ENCODE data around the gene FOXC2. TPM values are rescaled to one million over a fixed set of nuclear protein-coding genes. Genes with fewer than 3 reads are reported as not detected.
A peak's percentile ranks its signal among the peaks of the same experiment; 100 is the strongest.

FOXC2 gene
- total and polyA plus RNA-seq, 2 of the 13 experiments (the other 11 are each of a cell fraction or from before 2014, with no cell fraction given), result not detected

- Histone ChIP-seq H3K36me3 (replicated peaks in 1 of 2; ENCODE audit: control insufficient read depth in 1 of 2, insufficient read depth in 2 of 2, low read length in 2 of 2) (peaks cover 18 to 59% of the 10 kb centered on the region in 2 experiments), H3K9me3 (ENCODE audit: low read length) (no peaks in the 10 kb centered on the region), H3K4me1 (ENCODE audit: insufficient read depth, low read length) (no peaks in the 10 kb centered on the region), H3K27me3 (ENCODE audit: control insufficient read depth in 1 of 2, insufficient read depth in 2 of 2, low read length in 2 of 2) (no peaks in the 10 kb centered on the region), H3K27ac (ENCODE audit: extremely low read length, insufficient read depth, low read length) (no peak overlapping the region), H3K4me2 (ENCODE audit: low read depth, low read length) (no peak overlapping the region), H3K4me3 (replicated peaks in 1 of 3; ENCODE audit: insufficient read depth in 1 of 3, low read depth in 2 of 3, low read length in 3 of 3) (no peak overlapping the region), H4K20me1 (ENCODE audit: insufficient read depth, low read length) (no peaks in the 10 kb centered on the region), H3K9ac (ENCODE audit: insufficient read depth, low read depth, low read length) (no peak overlapping the region), H3K79me2 (ENCODE audit: insufficient read depth, low read length) (no peaks in the 10 kb centered on the region), H2AFZ (ENCODE audit: low read length) (no peak overlapping the region)
- ChIA-PET POLR2A (no interaction called here), CTCF (ENCODE audit: low intra/inter-chr PET ratio, low total read pairs) (no interaction called here)
- no peak for FAIRE-seq
- no peak for ATAC-seq
- no TSS peak for BruUV-seq (replicated peaks)
- intact Hi-C loops (cut with micrococcal nuclease; ENCODE audit: unreplicated experiment) (no loop called here), in situ Hi-C loops (cut with HindIII; ENCODE audit: extremely low pct_ligation_motif_present, low pct_unique_long_range_greater_than_20kb) (no loop called here)
- no peak for DNase-seq (ENCODE audit: low spot score)
- WGBS (ENCODE audit: low lambda C conversion rate), result 98% methylated on average over 9 of the region's 17 CpGs
- TF ChIP-seq MTF1 (CRISPR knock-in tag; IDR thresholded peaks at IDR 0.05), result no peak
- TF ChIP-seq ZNF768 (CRISPR knock-in tag; IDR thresholded peaks at IDR 0.05), result no peak
Observed at GRCh38 chr16:86538196-86538780, 28.3 kb upstream of the FOXC2 start.

- in situ Hi-C loops (cut with HindIII; ENCODE audit: extremely low pct_ligation_motif_present, low pct_unique_long_range_greater_than_20kb), result no loop called here
- no peak overlapping the region for H3K4me3 ChIP-seq (replicated peaks in 1 of 3; ENCODE audit: insufficient read depth in 1 of 3, low read depth in 2 of 3, low read length in 3 of 3)
- ChIA-PET POLR2A (interaction anchor here (1.0 kb wide), 1 partner anchor 14 kb away, joined by 3 read pairs; the partner anchor contains the start of gene MTHFSD), CTCF (ENCODE audit: low intra/inter-chr PET ratio, low total read pairs) (no interaction called here)
- DNase-seq (ENCODE audit: low spot score) (no peak), FAIRE-seq (no peak), ATAC-seq (no peak)
- no peaks in the 10 kb centered on the region for H3K27me3 ChIP-seq (ENCODE audit: control insufficient read depth in 1 of 2, insufficient read depth in 2 of 2, low read length in 2 of 2)
- TF ChIP-seq ZNF264 (CRISPR knock-in tag; IDR thresholded peaks at IDR 0.05) (no peak), ZNF441 (CRISPR knock-in tag; IDR thresholded peaks at IDR 0.05; ENCODE audit: borderline replicate concordance) (no peak), CHD2 (IDR thresholded peaks at IDR 0.05; ENCODE audit: low read depth, low read length) (no peak), ARID3A (IDR thresholded peaks at IDR 0.05; ENCODE audit: low read depth, low read length) (no peak), FOSL2 (CRISPR knock-in tag; IDR thresholded peaks at IDR 0.05) (no peak), NAIF1 (CRISPR knock-in tag; IDR thresholded peaks at IDR 0.05; ENCODE audit: borderline replicate concordance) (no peak), ZNF629 (CRISPR knock-in tag; conservative IDR thresholded peaks at IDR 0.05) (no peak), CCAR2 (optimal IDR thresholded peaks at IDR 0.05; ENCODE audit: low read depth, low read length) (no peak), LCORL (IDR thresholded peaks at IDR 0.05) (peak; percentile 59; the same call in 1 of the 2 replicates), LCORL (CRISPR knock-in tag; IDR thresholded peaks at IDR 0.05) (no peak)
- H2AFZ ChIP-seq (ENCODE audit: low read length), result no peak overlapping the region
- WGBS (ENCODE audit: low lambda C conversion rate), result 92% methylated on average over 6 of the region's 6 CpGs
- H3K27ac ChIP-seq (ENCODE audit: extremely low read length, insufficient read depth, low read length), result no peak overlapping the region
- no peaks in the 10 kb centered on the region for H3K79me2 ChIP-seq (ENCODE audit: insufficient read depth, low read length)
- H3K9ac ChIP-seq (ENCODE audit: insufficient read depth, low read depth, low read length), result no peak overlapping the region
- peaks cover 25 to 71% of the 10 kb centered on the region in 2 experiments for H3K36me3 ChIP-seq (replicated peaks in 1 of 2; ENCODE audit: control insufficient read depth in 1 of 2, insufficient read depth in 2 of 2, low read length in 2 of 2)
- no peaks in the 10 kb centered on the region for H3K9me3 ChIP-seq (ENCODE audit: low read length)
- no TSS peak for BruUV-seq (replicated peaks)
- H4K20me1 ChIP-seq (ENCODE audit: insufficient read depth, low read length), result no peaks in the 10 kb centered on the region
- intact Hi-C loops (cut with micrococcal nuclease; ENCODE audit: unreplicated experiment), result no loop called here
- no peak overlapping the region for H3K4me2 ChIP-seq (ENCODE audit: low read depth, low read length)
- H3K4me1 ChIP-seq (ENCODE audit: insufficient read depth, low read length), result no peaks in the 10 kb centered on the region
Observed at GRCh38 chr16:86540894-86541293, 25.7 kb upstream of the FOXC2 start.
